H1 (cell line): ENCODE measurements around the gene MT1G. TPM values are rescaled to one million over a fixed set of nuclear protein-coding genes. Genes with fewer than 3 reads are reported as not detected.

Experiments used
- CTCF ChIA-PET: fragments of 300-600 bp; sonication (Branson Sonifier 250); formaldehyde crosslinking; loops from one replicate; lab custom pipeline; 2021; ENCODE audit not compliant: partially characterized antibody; lab: Charles Lee
- POLR2A ChIA-PET: fragments of 300-600 bp; sonication (Branson Sonifier 250); formaldehyde crosslinking; loops from one replicate; lab custom pipeline; 2021; ENCODE audit warnings: inconsistent platforms; ENCODE audit not compliant: partially characterized antibody; lab: Charles Lee
- DNase-seq, 2 experiments: peaks; one replicate each; pipeline versions ENCODE4 v3.0.0 to v3.0.0-alpha.2; 2010 to 2022; ENCODE audit warnings: low spot score in 2 of 2, low read depth in 1 of 2, mixed read lengths in 1 of 2
- FAIRE-seq: peaks from 2 replicates; lab custom pipeline; 2011; peaks lifted over from hg19 to GRCh38; lab: Jason Lieb, UNC
- H2AFZ ChIP-seq: 2 replicates; pipeline ENCODE4 v1.8.1; 2012; ENCODE audit warnings: low read length, inconsistent platforms
- H2AK5ac ChIP-seq: 2 replicates; pipeline ENCODE4 v1.6.1; 2013; ENCODE audit warnings: low read depth, low read length
- H2BK120ac ChIP-seq: replicated peaks from 2 replicates; pipeline ENCODE3; 2013; ENCODE audit warnings: low read depth, low read length, inconsistent platforms
- H2BK12ac ChIP-seq: 2 replicates; pipeline ENCODE4 v1.6.1; 2013; ENCODE audit warnings: low read depth, low read length
- H2BK15ac ChIP-seq: 2 replicates; pipeline ENCODE4 v1.6.1; 2013; ENCODE audit warnings: low read length
- H2BK20ac ChIP-seq: 2 replicates; pipeline ENCODE4 v1.6.1; 2013; ENCODE audit warnings: low read length
- H2BK5ac ChIP-seq: 2 replicates; pipeline ENCODE4 v1.6.1; 2013; ENCODE audit warnings: low read depth, low read length
- H3K14ac ChIP-seq: 2 replicates; pipeline ENCODE4 v1.6.1; 2013; ENCODE audit warnings: inconsistent platforms; ENCODE audit not compliant: insufficient read length
- H3K18ac ChIP-seq: 2 replicates; pipeline ENCODE4 v1.6.1; 2013; ENCODE audit warnings: low read length; ENCODE audit errors: extremely low read depth
- H3K23ac ChIP-seq: 2 replicates; pipeline ENCODE4 v1.6.1; 2013; ENCODE audit warnings: inconsistent platforms; ENCODE audit not compliant: insufficient read length
- H3K23me2 ChIP-seq: 2 replicates; pipeline ENCODE4 v1.6.1; 2013; ENCODE audit warnings: low read depth, low read length
- H3K27ac ChIP-seq: 2 replicates; pipeline ENCODE4 v1.6.1; 2011; ENCODE audit warnings: low read depth, low read length, inconsistent platforms
- H3K27me3 ChIP-seq, 4 experiments: replicated peaks in 1 of 4; 1 replicate in 1 of 4; 2 replicates in 3 of 4; pipeline versions ENCODE4 v1.6.1 to v1.8.1; 2011 to 2013; ENCODE audit warnings: low read length in 3 of 4, mild to moderate bottlenecking in 3 of 4, inconsistent platforms in 2 of 4, mixed read lengths in 2 of 4, moderate library complexity in 1 of 4; ENCODE audit not compliant: control insufficient read depth in 3 of 4, insufficient read depth in 3 of 4; ENCODE audit errors: extremely low read depth in 1 of 4
- H3K36me3 ChIP-seq, 4 experiments: 2 replicates each; pipeline versions ENCODE4 v1.6.1 to v1.8.1; 2011 to 2013; ENCODE audit warnings: mild to moderate bottlenecking in 4 of 4, low read length in 3 of 4, moderate library complexity in 2 of 4, control low read depth in 1 of 4, inconsistent platforms in 1 of 4; ENCODE audit not compliant: insufficient read depth in 4 of 4, control insufficient read depth in 2 of 4
- H3K4ac ChIP-seq: replicated peaks from 2 replicates; pipeline ENCODE3; 2013; ENCODE audit warnings: low read length, low read depth, mixed read lengths, inconsistent platforms; ENCODE audit not compliant: insufficient read length
- H3K4me1 ChIP-seq, 4 experiments: replicated peaks in 1 of 4; 1 replicate in 1 of 4; 2 replicates in 3 of 4; pipeline versions ENCODE4 v1.6.1 to v1.8.1; 2011 to 2013; ENCODE audit warnings: low read length in 3 of 4, inconsistent platforms in 2 of 4, mixed read lengths in 1 of 4; ENCODE audit not compliant: insufficient read depth in 4 of 4, control insufficient read depth in 3 of 4
- H3K4me2 ChIP-seq, 2 experiments: 2 replicates each; pipeline versions ENCODE4 v1.6.1 to v1.8.1; 2011 to 2013; ENCODE audit warnings: low read depth in 2 of 2, low read length in 2 of 2, control low read depth in 1 of 2, inconsistent platforms in 1 of 2, mild to moderate bottlenecking in 1 of 2; ENCODE audit not compliant: insufficient read depth in 1 of 2
- H3K4me3 ChIP-seq, 4 experiments: fragments of 200-600, 300-600 bp in 1 of 4; sonication (generic), shearing (Covaris generic), sonication (Bioruptor Twin) in 1 of 4; 2 replicates each; pipeline versions ENCODE4 v1.5.1 to v1.8.1; 2011 to 2016; ENCODE audit warnings: low read length in 4 of 4, low read depth in 3 of 4, control low read depth in 2 of 4, inconsistent platforms in 2 of 4, mild to moderate bottlenecking in 2 of 4, mixed read lengths in 1 of 4, moderate library complexity in 1 of 4; ENCODE audit not compliant: insufficient read depth in 2 of 4; ENCODE audit errors: extremely low read depth in 1 of 4
- H3K56ac ChIP-seq: replicated peaks from 2 replicates; pipeline ENCODE3; 2013; ENCODE audit warnings: low read depth, mild to moderate bottlenecking, mixed read lengths, low read length, inconsistent platforms; ENCODE audit not compliant: insufficient read length
- H3K79me1 ChIP-seq: 2 replicates; pipeline ENCODE4 v1.6.1; 2013; ENCODE audit warnings: low read depth, low read length, control low read depth
- H3K79me2 ChIP-seq, 2 experiments: 2 replicates each; pipeline versions ENCODE4 v1.6.1 to v1.8.1; 2012 to 2013; ENCODE audit warnings: low read length in 2 of 2, mild to moderate bottlenecking in 2 of 2, inconsistent platforms in 1 of 2; ENCODE audit not compliant: insufficient read depth in 2 of 2, control insufficient read depth in 1 of 2
- H3K9ac ChIP-seq, 4 experiments: replicated peaks in 1 of 4; 1 replicate in 1 of 4; 2 replicates in 3 of 4; pipeline versions ENCODE4 v1.6.1 to v1.8.1; 2011 to 2013; ENCODE audit warnings: low read depth in 3 of 4, low read length in 3 of 4, control low read depth in 2 of 4, mild to moderate bottlenecking in 2 of 4, moderate library complexity in 2 of 4, inconsistent platforms in 1 of 4; ENCODE audit errors: extremely low read depth in 1 of 4
- H3K9me3 ChIP-seq, 2 experiments: 2 replicates each; pipeline versions ENCODE4 v1.6.1 to v1.8.1; 2012 to 2013; ENCODE audit warnings: mild to moderate bottlenecking in 2 of 2, moderate library complexity in 2 of 2, control low read depth in 1 of 2, inconsistent platforms in 1 of 2, low read depth in 1 of 2, low read length in 1 of 2, mixed read lengths in 1 of 2; ENCODE audit not compliant: insufficient read depth in 2 of 2
- H4K20me1 ChIP-seq, 2 experiments: replicated peaks in 1 of 2; 2 replicates each; pipeline versions ENCODE3 to v1.8.1; 2011 to 2013; ENCODE audit warnings: inconsistent platforms in 2 of 2, low read length in 2 of 2, mild to moderate bottlenecking in 1 of 2; ENCODE audit not compliant: insufficient read depth in 2 of 2, control insufficient read depth in 1 of 2
- H4K5ac ChIP-seq: 2 replicates; pipeline ENCODE4 v1.6.1; 2013; ENCODE audit warnings: low read length, low read depth, mixed read lengths, inconsistent platforms; ENCODE audit not compliant: insufficient read length
- H4K8ac ChIP-seq: 2 replicates; pipeline ENCODE4 v1.8.0; 2013; ENCODE audit warnings: mild to moderate bottlenecking, moderate library complexity, low read length, inconsistent platforms; ENCODE audit not compliant: insufficient read depth; ENCODE audit errors: extremely low read depth
- H4K91ac ChIP-seq: replicated peaks from 2 replicates; pipeline ENCODE3; 2013; ENCODE audit warnings: low read length, mixed read lengths, inconsistent platforms; ENCODE audit not compliant: insufficient read length
- TAF7 ChIP-seq: optimal IDR thresholded peaks from 2 replicates; pipeline ENCODE3; 2011; ENCODE audit warnings: low read depth, mild to moderate bottlenecking, inconsistent platforms, low read length, moderate library complexity, borderline replicate concordance
- WGBS, 2 experiments: shearing (Covaris generic) in 1 of 2; methylation state at CpG; one replicate each; pipeline versions ENCODE4 v1.1.6 to v1.1.7; 2013 to 2015; ENCODE audit warnings: low lambda C conversion rate in 2 of 2, mixed read lengths in 2 of 2, inconsistent platforms in 1 of 2, low coverage in 1 of 2, missing lambda C conversion rate in 1 of 2; ENCODE audit not compliant: insufficient replicate concordance in 2 of 2, insufficient coverage in 1 of 2, insufficient read length in 1 of 2; ENCODE audit errors: extremely low coverage in 1 of 2, missing lambda C conversion rate in 1 of 2; 5-methylcytosine and 5-hydroxymethylcytosine counted together
- polyA plus RNA-seq, 7 experiments: library from polyadenylated mRNA; depleted of rRNA in 3 of 7; stranded (reverse) in 5 of 7; unstranded in 2 of 7; fragments of >200 nt in 5 of 7; fragments of 200-250 nt in 2 of 7; gene quantifications; 1 replicate in 5 of 7; 2 replicates in 1 of 7; 4 replicates in 1 of 7; pipeline versions ENCODE4 v1.2.1 to v1.2.3, GENCODE V29; 2011 to 2013; ENCODE audit warnings: missing spikeins in 2 of 7, mixed read lengths in 2 of 7
- total RNA-seq: library from RNA; stranded (reverse); fragmentation: NEBNext Ultra II Directional; extraction: Animal tissue kit (Norgen Biotek cat#: 25700); gene quantifications from 2 replicates; pipeline ENCODE4 v1.2.1, GENCODE V29; 2021

Gene MT1G
- total and polyA plus RNA-seq, 2 of the 8 experiments (the other 6 are each of a cell fraction or from before 2014, with no cell fraction given): 17.7 to 515 TPM

- Histone ChIP-seq H3K36me3 (no peaks in the 10 kb centered on the region; a peak in 1 of 8 replicates), H3K23me2 (peaks cover 9% of the 10 kb centered on the region), H3K4me2 (no peak overlapping the region; a peak in 1 of 4 replicates), H2BK120ac (no peak overlapping the region), H2AFZ (no peak overlapping the region), H4K5ac (no peak overlapping the region), H2BK20ac (no peak overlapping the region), H3K23ac (no peak overlapping the region), H3K79me2 (no peaks in the 10 kb centered on the region), H3K4me1 (peaks cover 1 to 18% (median 7%) of the 10 kb centered on the region in 4 experiments), H4K91ac (no peak overlapping the region), H2BK5ac (no peak overlapping the region), H3K56ac (no peak overlapping the region), H3K9me3 (no peaks in the 10 kb centered on the region), H3K27ac (no peak overlapping the region), H3K14ac (no peak overlapping the region), H3K4me3 (no peak overlapping the region), H2BK15ac (no peak overlapping the region; the same call in 1 of the 2 replicates), H3K79me1 (no peaks in the 10 kb centered on the region), H3K18ac (no peak overlapping the region), H2BK12ac (no peak overlapping the region; the same call in 1 of the 2 replicates), H2AK5ac (no peak overlapping the region), H3K4ac (no peak overlapping the region), H4K20me1 (peaks cover 14 to 32% of the 10 kb centered on the region in 2 experiments), H3K27me3 (peaks cover 96 to 100% (median 100%) of the 10 kb centered on the region in 4 experiments), H3K9ac (no peak overlapping the region), H4K8ac (no peak overlapping the region)
- no peak for FAIRE-seq
- POLR2A ChIA-PET: interaction anchor here (0.6 to 2.2 kb wide), 6 partner anchors 10 to 40 kb away, joined by 3 to 8 read pairs (median 4); partner anchors contain the start of genes MT1G and MT1H
- CTCF ChIA-PET: interaction anchor here (1.0 to 1.8 kb wide), 5 partner anchors 9 to 46 kb away, joined by 3 to 7 read pairs (median 3); no protein-coding TSS in a partner anchor
- no peak for TF ChIP-seq TAF7
- no peak for DNase-seq
- 40% methylated on average over 7 of the region's 7 CpGs; no CpG with 5 or more reads in 1 of the 2 experiments for WGBS, 2 experiments
These were observed 34.3 kb downstream of the MT1G start for GRCh38 chr16:56633535-56633934.
